Uterus (tissue), 4 donors: Measurements from ENCODE around the gene TDRD15. TPM values are rescaled to one million over a fixed set of nuclear protein-coding genes. Genes with fewer than 3 reads are reported as not detected.
"Not testable (repeated sequence)": the region's sequence is repeated elsewhere in the genome, so short reads cannot be mapped to it uniquely, and the experiment has no call there.

Experiments used
- DNase-seq, 2 donors: peaks; one replicate each; pipeline ENCODE4 v3.0.0-alpha.2; 2019 to 2020
- H3K27ac ChIP-seq, 2 donors: fragments of 200-600 bp; sonication (generic); 1 replicate in 1 of 2; 2 replicates in 1 of 2; pipeline ENCODE4 v1.5.1; 2016 to 2018
- H3K27me3 ChIP-seq, 2 donors: fragments of 200-600 bp; sonication (generic); one replicate each; pipeline ENCODE4 v1.5.1; 2018 to 2019; ENCODE audit warnings: control low read depth in 1 of 2
- H3K36me3 ChIP-seq, 2 donors: fragments of 200-600 bp; sonication (generic); one replicate each; pipeline ENCODE4 v1.5.1; 2019; ENCODE audit warnings: control low read depth in 1 of 2
- H3K4me1 ChIP-seq, 2 donors: fragments of 200-600 bp; sonication (generic); one replicate each; pipeline ENCODE4 v1.5.1; 2018 to 2019; ENCODE audit warnings: control low read depth in 1 of 2
- H3K4me3 ChIP-seq, 2 donors: fragments of 200-600 bp; sonication (generic); 1 replicate in 1 of 2; 2 replicates in 1 of 2; pipeline ENCODE4 v1.5.1; 2018 to 2019; ENCODE audit warnings: mild to moderate bottlenecking in 1 of 2
- H3K9me3 ChIP-seq, 2 donors: fragments of 200-600 bp; sonication (generic); one replicate each; pipeline ENCODE4 v1.5.1; 2019; ENCODE audit warnings: control low read depth in 1 of 2
- POLR2A ChIP-seq, 2 donors: fragments of 450-650 bp; IDR thresholded peaks; one replicate each; pipeline ENCODE4 v1.6.1; 2016; ENCODE audit warnings: antibody characterized with exemption in 2 of 2, mild to moderate bottlenecking in 1 of 2, moderate library complexity in 1 of 2
- intact Hi-C: fragments of 100-400 bp; cut with DNase I; formaldehyde crosslinking; loops from one replicate; pipeline ENCODE4 v1.15.1; 2023; ENCODE audit warnings: low total_unique reads
- total RNA-seq, 4 donors: library from RNA; depleted of rRNA in 3 of 4; stranded (reverse); fragments of >200 nt in 3 of 4; gene quantifications; one replicate each; pipeline versions ENCODE4 v1.1.0 to v1.2.4, GENCODE V29; 2014 to 2023
- TF ChIP-seq, protein P1 (sequence below), 4 experiments: fragments of 200-600 bp in 2 of 4; fragments of 450-650 bp in 2 of 4; sonication (generic) in 2 of 4; IDR thresholded peaks; one replicate each; pipeline ENCODE4 v1.5.1; 2016 to 2019; ENCODE audit warnings: antibody characterized with exemption in 4 of 4, mild to moderate bottlenecking in 2 of 4, moderate library complexity in 1 of 4
- donor health status: DM: yes; HTN: yes; CAD: no.

Gene TDRD15
- total RNA-seq, 4 donors from 2014 or later = under 0.01 to 0.28 TPM; not detected in 2

DNA sequence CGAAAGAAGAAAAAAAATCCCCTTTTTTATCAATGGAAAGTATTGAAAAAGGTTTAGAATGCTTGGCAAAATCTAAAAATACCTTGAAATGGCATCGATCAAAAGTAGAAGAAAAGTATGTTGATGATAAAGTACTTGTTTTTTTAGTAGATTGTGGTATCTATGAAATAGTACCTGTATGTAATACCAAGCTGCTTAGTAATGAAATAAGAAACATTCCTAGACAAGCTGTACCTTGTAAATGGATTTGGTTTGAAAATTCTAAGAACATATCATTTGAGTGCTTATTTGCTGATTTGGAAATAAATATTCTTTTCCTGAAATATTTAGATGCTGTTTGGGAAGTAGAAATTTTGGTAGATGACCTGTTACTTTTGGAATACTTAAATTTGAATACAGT lies 18.4 kb downstream of the TDRD15 start:
- DNase-seq = no peak
- TF ChIP-seq, protein P1, sequence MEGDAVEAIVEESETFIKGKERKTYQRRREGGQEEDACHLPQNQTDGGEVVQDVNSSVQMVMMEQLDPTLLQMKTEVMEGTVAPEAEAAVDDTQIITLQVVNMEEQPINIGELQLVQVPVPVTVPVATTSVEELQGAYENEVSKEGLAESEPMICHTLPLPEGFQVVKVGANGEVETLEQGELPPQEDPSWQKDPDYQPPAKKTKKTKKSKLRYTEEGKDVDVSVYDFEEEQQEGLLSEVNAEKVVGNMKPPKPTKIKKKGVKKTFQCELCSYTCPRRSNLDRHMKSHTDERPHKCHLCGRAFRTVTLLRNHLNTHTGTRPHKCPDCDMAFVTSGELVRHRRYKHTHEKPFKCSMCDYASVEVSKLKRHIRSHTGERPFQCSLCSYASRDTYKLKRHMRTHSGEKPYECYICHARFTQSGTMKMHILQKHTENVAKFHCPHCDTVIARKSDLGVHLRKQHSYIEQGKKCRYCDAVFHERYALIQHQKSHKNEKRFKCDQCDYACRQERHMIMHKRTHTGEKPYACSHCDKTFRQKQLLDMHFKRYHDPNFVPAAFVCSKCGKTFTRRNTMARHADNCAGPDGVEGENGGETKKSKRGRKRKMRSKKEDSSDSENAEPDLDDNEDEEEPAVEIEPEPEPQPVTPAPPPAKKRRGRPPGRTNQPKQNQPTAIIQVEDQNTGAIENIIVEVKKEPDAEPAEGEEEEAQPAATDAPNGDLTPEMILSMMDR (IDR thresholded peaks at IDR 0.05) = no peak
- no peak for TF ChIP-seq POLR2A (IDR thresholded peaks at IDR 0.05)
- no peaks in the 10 kb centered on the region for H3K36me3 ChIP-seq
- H3K27me3 ChIP-seq = no peaks in the 10 kb centered on the region
- H3K9me3 ChIP-seq = no peaks in the 10 kb centered on the region
- H3K4me1 ChIP-seq = no peaks in the 10 kb centered on the region
- intact Hi-C loops = no loop called here
- H3K4me3 ChIP-seq = no peak overlapping the region
- H3K27ac ChIP-seq = no peak overlapping the region

DNA sequence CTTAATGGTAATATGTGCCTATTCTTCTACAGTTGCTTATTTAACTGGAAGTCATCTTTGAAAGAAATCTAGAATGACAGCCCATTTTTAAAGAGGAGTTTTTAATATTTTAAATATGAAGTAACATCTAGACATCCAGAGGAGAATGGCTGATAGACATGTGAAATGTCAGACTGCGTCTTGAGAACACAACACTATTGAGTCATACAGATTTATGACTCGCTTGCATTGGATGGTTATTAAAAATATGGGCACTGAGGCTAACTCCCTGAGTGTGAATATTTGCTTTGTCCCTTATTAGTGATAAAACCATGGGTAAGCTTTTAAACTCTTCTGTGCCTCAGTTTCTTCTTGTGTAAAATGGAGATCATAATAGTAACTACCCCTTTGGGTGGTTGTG lies 22.9 kb downstream of the TDRD15 start:
- no peak overlapping the region for H3K4me3 ChIP-seq
- no peak overlapping the region for H3K27ac ChIP-seq
- intact Hi-C loops = no loop called here
- H3K27me3 ChIP-seq = no peaks in the 10 kb centered on the region
- H3K36me3 ChIP-seq = no peaks in the 10 kb centered on the region
- no peaks in the 10 kb centered on the region for H3K9me3 ChIP-seq
- no peak for DNase-seq
- no peak for TF ChIP-seq POLR2A (IDR thresholded peaks at IDR 0.05)
- TF ChIP-seq, protein P1 (IDR thresholded peaks at IDR 0.05) = no peak
- no peaks in the 10 kb centered on the region for H3K4me1 ChIP-seq

DNA sequence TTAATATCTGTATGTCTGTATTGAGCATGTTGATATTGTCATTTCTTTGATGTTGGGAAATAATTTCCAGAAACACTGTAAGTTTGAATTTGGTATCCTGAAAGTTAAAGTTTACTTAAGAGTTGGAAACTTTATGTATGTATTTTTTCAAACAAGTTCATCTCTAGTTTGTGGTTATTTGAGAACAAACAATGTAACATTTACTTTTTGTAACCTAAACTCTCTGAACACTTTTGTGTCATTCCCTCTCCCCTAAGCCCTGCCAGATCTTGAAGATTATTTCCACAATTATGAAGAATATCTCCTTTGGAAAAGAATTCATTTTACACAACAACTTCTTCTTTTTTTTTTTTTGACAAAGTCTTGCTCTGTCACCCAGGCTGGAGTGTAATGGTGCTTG lies 24.9 kb downstream of the TDRD15 start:
- intact Hi-C loops = no loop called here
- Histone ChIP-seq H3K9me3 (no peaks in the 10 kb centered on the region), H3K4me3 (no peak overlapping the region), H3K36me3 (no peaks in the 10 kb centered on the region), H3K27me3 (no peaks in the 10 kb centered on the region), H3K4me1 (no peaks in the 10 kb centered on the region), H3K27ac (no peak overlapping the region)
- TF ChIP-seq POLR2A (IDR thresholded peaks at IDR 0.05) = no peak
- TF ChIP-seq, protein P1 (IDR thresholded peaks at IDR 0.05) = no peak
- DNase-seq = no peak

DNA sequence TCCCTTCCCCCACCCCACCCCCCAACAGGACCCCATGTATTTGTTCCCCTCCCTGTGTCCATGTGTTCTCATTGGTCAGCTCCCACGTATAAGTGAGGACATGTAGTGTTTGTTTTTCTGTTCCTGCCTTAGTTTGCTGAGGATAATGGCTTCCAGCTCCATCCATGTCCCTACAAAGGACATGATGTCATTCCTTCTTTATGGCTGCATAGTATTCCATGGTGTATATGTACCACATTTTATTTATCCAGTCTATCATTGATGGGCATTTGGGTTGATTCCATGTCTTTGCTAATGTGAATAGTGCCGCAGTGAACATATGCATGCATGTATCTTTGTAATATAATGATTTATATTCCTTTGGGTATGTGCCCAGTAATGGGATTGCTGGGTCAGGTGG lies 27.5 kb downstream of the TDRD15 start:
- H3K4me3 ChIP-seq, H3K4me1 ChIP-seq, DNase-seq, H3K27ac ChIP-seq, intact Hi-C loops, H3K36me3 ChIP-seq, H3K27me3 ChIP-seq, H3K9me3 ChIP-seq: not testable (repeated sequence)

DNA sequence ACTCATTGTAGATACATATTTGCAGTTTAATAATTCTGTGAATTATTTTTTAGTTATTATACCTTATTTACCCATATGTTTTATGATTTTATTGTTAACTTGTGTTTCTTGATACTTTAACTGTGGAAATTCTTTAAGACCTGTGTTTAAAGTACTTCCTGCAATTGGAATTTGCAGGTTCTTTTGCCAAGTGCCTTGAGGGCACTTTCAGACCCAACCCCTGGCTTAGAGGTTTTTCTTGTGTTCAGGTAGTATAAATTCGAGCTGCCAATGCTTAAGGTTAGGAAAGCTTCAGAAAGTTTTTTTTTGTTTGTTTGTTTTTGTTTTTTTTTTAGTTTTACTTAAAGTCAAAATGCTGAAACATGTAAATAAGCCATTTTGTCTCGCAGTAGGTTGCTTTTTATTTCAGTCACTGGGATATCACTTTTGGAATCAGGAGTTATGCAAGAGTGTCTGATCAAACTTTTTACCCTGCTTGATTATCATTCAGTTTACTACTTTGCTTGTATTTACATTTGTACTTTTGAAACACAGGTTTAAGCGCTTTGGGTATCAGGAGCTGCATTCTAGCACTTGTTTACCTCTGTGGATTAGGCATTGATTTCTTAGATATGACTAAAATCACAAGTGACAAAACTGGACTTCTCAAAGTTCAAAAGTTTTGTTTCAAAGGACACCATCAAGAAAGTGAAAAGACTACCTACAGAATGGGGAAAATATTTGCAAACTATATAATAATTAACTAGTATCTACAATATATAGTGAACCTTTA lies 31.8 kb downstream of the TDRD15 start:
- no peak for DNase-seq
- Histone ChIP-seq H3K36me3 (no peaks in the 10 kb centered on the region), H3K9me3 (no peaks in the 10 kb centered on the region), H3K27ac (no peak overlapping the region), H3K27me3 (no peaks in the 10 kb centered on the region), H3K4me1 (no peaks in the 10 kb centered on the region), H3K4me3 (no peak overlapping the region)
- intact Hi-C loops = no loop called here
- no peak for TF ChIP-seq POLR2A (IDR thresholded peaks at IDR 0.05)
- TF ChIP-seq, protein P1 (IDR thresholded peaks at IDR 0.05) = no peak
